ENCODE data around the gene ALX1.

Gene ALX1

GRCh38 chr12:85322715-85323114, 42.7 kb downstream of the ALX1 start:
- H3K27ac ChIP-seq (ENCODE audit: insufficient read depth in 1 of 2, low read depth in 1 of 2, low read length in 2 of 2, poor library complexity in 1 of 2, severe bottlenecking in 2 of 2), result no peak overlapping the region
- H3K4me3 ChIP-seq (ENCODE audit: control insufficient read depth in 1 of 7, extremely low read depth in 1 of 7, insufficient read depth in 4 of 7, low read depth in 2 of 7, low read length in 6 of 7), result no peak overlapping the region
- no peak for DNase-seq
- POLR2A ChIA-PET, result no interaction called here
- H3K9me3 ChIP-seq (ENCODE audit: control extremely low read depth in 1 of 5, control insufficient read depth in 4 of 5, insufficient read depth in 2 of 5, low read depth in 1 of 5, low read length in 4 of 5), result no peaks in the 10 kb centered on the region
- CTCF ChIA-PET, result no interaction called here
- no peaks in the 10 kb centered on the region for H3K4me1 ChIP-seq (ENCODE audit: control extremely low read depth in 1 of 4, control insufficient read depth in 4 of 4, insufficient read depth in 4 of 4, low read length in 3 of 4)
- WGBS (ENCODE audit: insufficient coverage), result no CpG with 5 or more reads among the region's 2 CpGs
- no peaks in the 10 kb centered on the region for H3K36me3 ChIP-seq (ENCODE audit: control insufficient read depth in 4 of 4, insufficient read depth in 4 of 4, low read length in 3 of 4)
- H3K27me3 ChIP-seq (replicated peaks in 2 of 5; ENCODE audit: control insufficient read depth in 4 of 5, insufficient read depth in 5 of 5, low read length in 4 of 5), result no peaks in the 10 kb centered on the region

GRCh38 chr12:85325442-85325841, 45.4 kb downstream of the ALX1 start:
- no peak for DNase-seq
- no peak overlapping the region for H3K4me3 ChIP-seq (ENCODE audit: control insufficient read depth in 1 of 7, extremely low read depth in 1 of 7, insufficient read depth in 4 of 7, low read depth in 2 of 7, low read length in 6 of 7)
- WGBS (ENCODE audit: insufficient coverage), result 57% methylated on average over 2 of the region's 2 CpGs
- no peaks in the 10 kb centered on the region for H3K9me3 ChIP-seq (ENCODE audit: control extremely low read depth in 1 of 5, control insufficient read depth in 4 of 5, insufficient read depth in 2 of 5, low read depth in 1 of 5, low read length in 4 of 5)
- POLR2A ChIA-PET, result no interaction called here
- peaks cover 0 to 7% (median 0%) of the 10 kb centered on the region in 5 experiments for H3K27me3 ChIP-seq (replicated peaks in 2 of 5; ENCODE audit: control insufficient read depth in 4 of 5, insufficient read depth in 5 of 5, low read length in 4 of 5)
- H3K36me3 ChIP-seq (ENCODE audit: control insufficient read depth in 4 of 4, insufficient read depth in 4 of 4, low read length in 3 of 4), result no peaks in the 10 kb centered on the region
- H3K4me1 ChIP-seq (ENCODE audit: control extremely low read depth in 1 of 4, control insufficient read depth in 4 of 4, insufficient read depth in 4 of 4, low read length in 3 of 4), result no peaks in the 10 kb centered on the region
- CTCF ChIA-PET, result no interaction called here
- no peak overlapping the region for H3K27ac ChIP-seq (ENCODE audit: insufficient read depth in 1 of 2, low read depth in 1 of 2, low read length in 2 of 2, poor library complexity in 1 of 2, severe bottlenecking in 2 of 2)

- ChIA-PET CTCF (interaction anchor here (1.8 kb wide), 1 partner anchor 20 kb away, joined by 6 read pairs; no protein-coding TSS in a partner anchor), POLR2A (no interaction called here)
- Histone ChIP-seq H3K27ac (ENCODE audit: insufficient read depth in 1 of 2, low read depth in 1 of 2, low read length in 2 of 2, poor library complexity in 1 of 2, severe bottlenecking in 2 of 2) (no peak overlapping the region), H3K4me1 (ENCODE audit: control extremely low read depth in 1 of 4, control insufficient read depth in 4 of 4, insufficient read depth in 4 of 4, low read length in 3 of 4) (no peaks in the 10 kb centered on the region), H3K9me3 (ENCODE audit: control extremely low read depth in 1 of 5, control insufficient read depth in 4 of 5, insufficient read depth in 2 of 5, low read depth in 1 of 5, low read length in 4 of 5) (no peaks in the 10 kb centered on the region), H3K36me3 (ENCODE audit: control insufficient read depth in 4 of 4, insufficient read depth in 4 of 4, low read length in 3 of 4) (no peaks in the 10 kb centered on the region), H3K4me3 (ENCODE audit: control insufficient read depth in 1 of 7, extremely low read depth in 1 of 7, insufficient read depth in 4 of 7, low read depth in 2 of 7, low read length in 6 of 7) (no peak overlapping the region), H3K27me3 (replicated peaks in 2 of 5; ENCODE audit: control insufficient read depth in 4 of 5, insufficient read depth in 5 of 5, low read length in 4 of 5) (peaks cover 0 to 18% (median 2%) of the 10 kb centered on the region in 5 experiments)
- 100% methylated on average over 1 of the region's 2 CpGs for WGBS (ENCODE audit: insufficient coverage)
- no peak for DNase-seq
Observed at GRCh38 chr12:85329913-85330312, 49.9 kb downstream of the ALX1 start.

- no peaks in the 10 kb centered on the region for H3K27me3 ChIP-seq (replicated peaks in 2 of 5; ENCODE audit: control insufficient read depth in 4 of 5, insufficient read depth in 5 of 5, low read length in 4 of 5)
- no peaks in the 10 kb centered on the region for H3K36me3 ChIP-seq (ENCODE audit: control insufficient read depth in 4 of 4, insufficient read depth in 4 of 4, low read length in 3 of 4)
- POLR2A ChIA-PET, result no interaction called here
- 86% methylated on average over 1 of the region's 1 CpG for WGBS (ENCODE audit: insufficient coverage)
- no peak for DNase-seq
- no peaks in the 10 kb centered on the region for H3K9me3 ChIP-seq (ENCODE audit: control extremely low read depth in 1 of 5, control insufficient read depth in 4 of 5, insufficient read depth in 2 of 5, low read depth in 1 of 5, low read length in 4 of 5)
- H3K27ac ChIP-seq (ENCODE audit: insufficient read depth in 1 of 2, low read depth in 1 of 2, low read length in 2 of 2, poor library complexity in 1 of 2, severe bottlenecking in 2 of 2), result no peak overlapping the region
- CTCF ChIA-PET, result no interaction called here
- no peak overlapping the region for H3K4me3 ChIP-seq (ENCODE audit: control insufficient read depth in 1 of 7, extremely low read depth in 1 of 7, insufficient read depth in 4 of 7, low read depth in 2 of 7, low read length in 6 of 7)
- no peaks in the 10 kb centered on the region for H3K4me1 ChIP-seq (ENCODE audit: control extremely low read depth in 1 of 4, control insufficient read depth in 4 of 4, insufficient read depth in 4 of 4, low read length in 3 of 4)
Observed at GRCh38 chr12:85348779-85349178, 68.8 kb downstream of the ALX1 start.

- DNase-seq, result no peak
- POLR2A ChIA-PET, result no interaction called here
- H3K36me3 ChIP-seq (ENCODE audit: control insufficient read depth in 4 of 4, insufficient read depth in 4 of 4, low read length in 3 of 4), result no peaks in the 10 kb centered on the region
- no peaks in the 10 kb centered on the region for H3K4me1 ChIP-seq (ENCODE audit: control extremely low read depth in 1 of 4, control insufficient read depth in 4 of 4, insufficient read depth in 4 of 4, low read length in 3 of 4)
- no peak overlapping the region for H3K4me3 ChIP-seq (ENCODE audit: control insufficient read depth in 1 of 7, extremely low read depth in 1 of 7, insufficient read depth in 4 of 7, low read depth in 2 of 7, low read length in 6 of 7)
- H3K9me3 ChIP-seq (ENCODE audit: control extremely low read depth in 1 of 5, control insufficient read depth in 4 of 5, insufficient read depth in 2 of 5, low read depth in 1 of 5, low read length in 4 of 5), result no peaks in the 10 kb centered on the region
- H3K27me3 ChIP-seq (replicated peaks in 2 of 5; ENCODE audit: control insufficient read depth in 4 of 5, insufficient read depth in 5 of 5, low read length in 4 of 5), result peaks cover 0 to 3% (median 2%) of the 10 kb centered on the region in 5 experiments
- CTCF ChIA-PET, result interaction anchor here (0.7 kb wide), 1 partner anchor 39 kb away, joined by 3 read pairs; no protein-coding TSS in a partner anchor
- H3K27ac ChIP-seq (ENCODE audit: insufficient read depth in 1 of 2, low read depth in 1 of 2, low read length in 2 of 2, poor library complexity in 1 of 2, severe bottlenecking in 2 of 2), result no peak overlapping the region
Observed at GRCh38 chr12:85350356-85350755, 70.3 kb downstream of the ALX1 start.

Data from common myeloid progenitor, CD34-positive (primary cell).